Brain microvascular endothelial cell (primary cell): ENCODE data around the gene DZIP3.
"Not testable (repeated sequence)": the region's sequence is repeated elsewhere in the genome, so short reads cannot be mapped to it uniquely, and the experiment has no call there.

Source experiments
- DNase-seq: peaks from one replicate; pipeline ENCODE4 v3.0.0-alpha.2; 2020
- H3K27ac ChIP-seq: fragments of 250-450 bp; sonication (Bioruptor Pico); 2 replicates; pipeline ENCODE4 v1.5.1; 2020; ENCODE audit warnings: mild to moderate bottlenecking, moderate library complexity
- H3K27me3 ChIP-seq: fragments of 250-450 bp; sonication (Bioruptor Pico); replicated peaks from 2 replicates; pipeline ENCODE4 v1.5.1; 2020; ENCODE audit warnings: mild to moderate bottlenecking
- H3K36me3 ChIP-seq: fragments of 250-450 bp; sonication (Bioruptor Pico); replicated peaks from 2 replicates; pipeline ENCODE4 v1.5.1; 2020; ENCODE audit warnings: mild to moderate bottlenecking
- H3K4me3 ChIP-seq: 2 replicates; pipeline ENCODE4 v1.5.1; 2011; ENCODE audit warnings: low read depth, mild to moderate bottlenecking, control low read depth, low read length, moderate library complexity
- CTCF ChIP-seq: IDR thresholded peaks from 2 replicates; pipeline ENCODE4 v1.5.1; 2011; ENCODE audit warnings: low read depth, mild to moderate bottlenecking, moderate library complexity, low read length, control low read depth, inconsistent platforms; ENCODE audit errors: missing control alignments
- in situ Hi-C: cut with HindIII; loops from 2 replicates; pipeline ENCODE4 v1.10.0; 2017; ENCODE audit warnings: low sequenced_read_pairs, low pct_ligation_motif_present

Gene DZIP3

GRCh38 chr3:108669208-108669607 is 79.7 kb downstream of the DZIP3 start:
- DNase-seq: no peak
- in situ Hi-C loops: no loop called here
- Histone ChIP-seq H3K4me3 (no peak overlapping the region), H3K36me3 (no peaks in the 10 kb centered on the region), H3K27me3 (no peaks in the 10 kb centered on the region), H3K27ac (no peak overlapping the region)
- no peak for TF ChIP-seq CTCF

- in situ Hi-C loops: no loop called here
- no peaks in the 10 kb centered on the region for H3K27me3 ChIP-seq
Observed at GRCh38 chr3:108672701-108673100, 83.2 kb downstream of the DZIP3 start.

GRCh38 chr3:108673988-108674661 is 84.6 kb downstream of the DZIP3 start:
- in situ Hi-C loops: no loop called here
- DNase-seq: no peak
- TF ChIP-seq CTCF: no peak

More at GRCh38 chr3:108672701-108673100, 83.2 kb downstream of the DZIP3 start:
- no peak for TF ChIP-seq CTCF
- no peaks in the 10 kb centered on the region for H3K36me3 ChIP-seq
- no peak for DNase-seq
- H3K27ac ChIP-seq: no peak overlapping the region
- no peak overlapping the region for H3K4me3 ChIP-seq

GRCh38 chr3:108677811-108678210 is 88.3 kb downstream of the DZIP3 start:
- no peak for TF ChIP-seq CTCF
- in situ Hi-C loops: no loop called here
- Histone ChIP-seq H3K36me3 (no peaks in the 10 kb centered on the region), H3K4me3 (no peak overlapping the region), H3K27ac (no peak overlapping the region), H3K27me3 (no peaks in the 10 kb centered on the region)
- no peak for DNase-seq

More at GRCh38 chr3:108673988-108674661, 84.6 kb downstream of the DZIP3 start:
- H3K27me3 ChIP-seq: no peaks in the 10 kb centered on the region
- no peak overlapping the region for H3K27ac ChIP-seq
- no peaks in the 10 kb centered on the region for H3K36me3 ChIP-seq
- H3K4me3 ChIP-seq: no peak overlapping the region

GRCh38 chr3:108692286-108692685 is 102.8 kb downstream of the DZIP3 start:
- H3K4me3 ChIP-seq, H3K27ac ChIP-seq, H3K27me3 ChIP-seq, H3K36me3 ChIP-seq, in situ Hi-C loops, DNase-seq: not testable (repeated sequence)

- in situ Hi-C loops: no loop called here
Observed at GRCh38 chr3:108698461-108698860, 108.9 kb downstream of the DZIP3 start.

More at GRCh38 chr3:108698461-108698860, 108.9 kb downstream of the DZIP3 start:
- no peak for TF ChIP-seq CTCF
- no peak overlapping the region for H3K27ac ChIP-seq
- DNase-seq: no peak
- H3K4me3 ChIP-seq: no peak overlapping the region
- no peaks in the 10 kb centered on the region for H3K27me3 ChIP-seq
- no peaks in the 10 kb centered on the region for H3K36me3 ChIP-seq
